ENCODE data around the gene ZNF275.

- TF ChIP-seq EP300 (IDR thresholded peaks at IDR 0.05; ENCODE audit: borderline replicate concordance) = no peak
- no peak for TF ChIP-seq TCF12 (IDR thresholded peaks at IDR 0.05; ENCODE audit: low read depth)
- no peak for TF ChIP-seq REST (IDR thresholded peaks at IDR 0.05; ENCODE audit: low read depth)
- no peak for TF ChIP-seq YY1 (IDR thresholded peaks at IDR 0.05; ENCODE audit: low read depth)
- TF ChIP-seq CEBPB (IDR thresholded peaks at IDR 0.05) = no peak
Measured at GRCh38 chrX:153398275-153398960, 64.5 kb downstream of the ZNF275 start.
